Upper lobe of right lung (tissue), 1 donor: ENCODE measurements around the gene CFAP298. TPM values are rescaled to one million over a fixed set of nuclear protein-coding genes. Genes with fewer than 3 reads are reported as not detected.
"Not testable (repeated sequence)": the region's sequence is repeated elsewhere in the genome, so short reads cannot be mapped to it uniquely, and the experiment has no call there.

ENCODE experiments used
- ATAC-seq: fragments of 200-7000 bp; cut with Tn5 transposase; one replicate; pipeline ENCODE4 v1.9.1; 2020; ENCODE audit warnings: mild to moderate bottlenecking, moderate library complexity
- DNase-seq: peaks from one replicate; pipeline ENCODE4 v3.0.0-alpha.2; 2020
- H3K27ac ChIP-seq: fragments of 200-600 bp; one replicate; pipeline ENCODE4 v1.8.0; 2022
- H3K27me3 ChIP-seq: fragments of 200-600 bp; one replicate; pipeline ENCODE4 v1.8.0; 2022; ENCODE audit warnings: mild to moderate bottlenecking
- H3K36me3 ChIP-seq: fragments of 200-600 bp; one replicate; pipeline ENCODE4 v1.8.0; 2022
- H3K4me1 ChIP-seq: fragments of 200-600 bp; one replicate; pipeline ENCODE4 v1.8.0; 2022
- H3K4me3 ChIP-seq: fragments of 200-600 bp; one replicate; pipeline ENCODE4 v1.8.0; 2022; ENCODE audit warnings: mild to moderate bottlenecking
- H3K9me3 ChIP-seq: fragments of 200-600 bp; one replicate; pipeline ENCODE4 v1.8.0; 2022
- intact Hi-C: fragments of 100-400 bp; cut with DNase I; formaldehyde crosslinking; loops from one replicate; pipeline ENCODE4 v1.11.0; 2022
- total RNA-seq: library from RNA; stranded (reverse); fragmentation: NEBNext Ultra II Directional; extraction: Animal tissue kit (Norgen Biotek cat#: 25700); gene quantifications from one replicate; pipeline ENCODE4 v1.2.1, GENCODE V29; 2021
- TF ChIP-seq, protein P1 (sequence below): fragments of 200-600 bp; IDR thresholded peaks from one replicate; pipeline ENCODE4 v1.8.0; 2022; ENCODE audit warnings: antibody characterized with exemption
- donor health status: DM: no; HTN: yes; CAD: no; lungs with severe emphysema.

CFAP298 gene
- total RNA-seq, 1 donor from 2014 or later = 30.7 TPM

DNA sequence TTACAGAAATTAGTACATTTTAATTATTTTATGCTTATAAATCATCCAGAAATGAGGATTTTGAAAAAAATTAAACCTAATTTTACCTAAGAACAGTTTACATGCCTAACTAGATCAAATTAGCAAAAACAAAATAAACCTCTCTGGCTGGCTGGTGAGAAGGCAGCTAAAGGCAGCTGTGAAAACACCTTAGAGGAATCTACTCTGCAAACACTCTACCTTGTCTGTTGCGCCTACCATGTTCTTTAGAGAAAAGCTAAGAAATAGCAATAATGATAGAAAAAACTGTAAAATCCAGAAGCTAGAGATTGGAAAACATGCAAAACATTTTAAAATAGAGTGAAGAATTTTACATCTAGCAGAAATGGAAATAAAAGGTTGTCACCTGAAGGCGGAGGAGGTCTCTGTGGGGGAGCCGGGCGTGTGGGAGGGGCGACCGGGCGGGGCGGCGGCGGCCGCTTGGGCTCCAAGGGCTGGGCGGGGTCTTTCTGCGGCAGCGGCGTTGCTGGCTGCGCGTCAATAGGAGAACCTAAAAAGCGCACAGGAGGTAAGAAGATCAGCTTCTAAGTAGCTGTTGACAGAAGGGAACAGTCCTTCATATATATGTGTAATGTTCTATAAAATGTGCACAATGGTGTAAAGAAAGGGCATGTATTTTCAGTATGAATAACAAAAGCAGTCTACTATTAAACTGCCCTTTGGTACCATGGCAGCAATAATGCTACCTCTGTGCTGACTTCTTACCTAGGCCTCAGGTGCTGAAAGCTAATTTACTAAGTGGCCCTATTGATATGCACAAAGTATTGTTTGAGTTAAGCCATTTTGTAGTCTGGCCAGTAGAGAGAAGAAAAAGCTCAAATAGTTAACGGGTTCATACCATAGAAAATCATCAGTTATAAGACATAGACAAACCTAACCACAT lies 33.3 kb upstream of the CFAP298 start:
- H3K36me3 ChIP-seq = peaks cover 77% of the 10 kb centered on the region

DNA sequence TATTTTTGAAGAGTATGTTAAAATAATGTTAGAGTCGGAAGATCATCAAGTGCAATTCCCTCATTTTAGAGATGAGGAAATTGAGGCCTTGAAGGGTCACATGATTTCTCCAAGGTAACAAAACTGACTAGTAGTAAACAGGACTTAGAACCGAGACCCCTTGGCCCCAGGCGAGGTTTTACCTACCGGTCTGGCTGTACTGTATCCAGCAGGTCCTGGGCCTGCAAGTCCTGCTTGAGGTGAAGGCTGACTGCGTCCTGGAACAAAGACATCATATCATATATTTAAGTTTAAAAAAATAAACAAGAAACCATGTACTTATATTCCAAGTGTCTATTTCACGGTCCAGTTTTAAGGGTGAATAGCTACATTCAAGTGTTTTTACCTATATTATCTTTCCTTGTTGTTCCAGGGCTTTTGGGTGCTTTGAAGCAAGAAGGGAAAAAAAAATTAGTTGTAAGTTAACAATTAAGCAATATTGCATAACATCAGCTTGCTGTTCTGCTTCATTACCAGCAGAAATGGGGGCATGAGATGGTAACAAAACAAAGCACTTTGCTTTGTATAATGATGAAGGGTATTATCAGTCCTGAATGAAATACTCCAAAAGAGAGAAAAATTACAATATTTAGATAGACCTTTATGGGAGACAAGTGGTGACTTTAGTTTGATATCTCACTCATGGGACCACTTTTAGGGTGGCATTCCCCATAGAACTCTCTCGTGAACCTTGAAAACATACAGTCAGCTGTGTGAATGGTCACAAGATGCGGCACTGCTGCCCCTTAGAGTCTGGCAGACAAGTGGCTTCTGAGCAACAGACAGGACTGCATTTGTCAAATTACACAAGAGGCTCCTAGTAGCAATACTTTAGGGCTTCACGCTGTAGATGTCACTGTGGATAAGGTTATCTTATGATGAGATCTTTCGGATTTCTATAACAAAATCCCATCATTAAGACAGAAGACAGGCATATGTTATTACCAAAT lies 29.8 kb upstream of the CFAP298 start:
- intact Hi-C loops = no loop called here

More for the DNA sequence above, 33.3 kb upstream of the CFAP298 start:
- TF ChIP-seq, protein P1, sequence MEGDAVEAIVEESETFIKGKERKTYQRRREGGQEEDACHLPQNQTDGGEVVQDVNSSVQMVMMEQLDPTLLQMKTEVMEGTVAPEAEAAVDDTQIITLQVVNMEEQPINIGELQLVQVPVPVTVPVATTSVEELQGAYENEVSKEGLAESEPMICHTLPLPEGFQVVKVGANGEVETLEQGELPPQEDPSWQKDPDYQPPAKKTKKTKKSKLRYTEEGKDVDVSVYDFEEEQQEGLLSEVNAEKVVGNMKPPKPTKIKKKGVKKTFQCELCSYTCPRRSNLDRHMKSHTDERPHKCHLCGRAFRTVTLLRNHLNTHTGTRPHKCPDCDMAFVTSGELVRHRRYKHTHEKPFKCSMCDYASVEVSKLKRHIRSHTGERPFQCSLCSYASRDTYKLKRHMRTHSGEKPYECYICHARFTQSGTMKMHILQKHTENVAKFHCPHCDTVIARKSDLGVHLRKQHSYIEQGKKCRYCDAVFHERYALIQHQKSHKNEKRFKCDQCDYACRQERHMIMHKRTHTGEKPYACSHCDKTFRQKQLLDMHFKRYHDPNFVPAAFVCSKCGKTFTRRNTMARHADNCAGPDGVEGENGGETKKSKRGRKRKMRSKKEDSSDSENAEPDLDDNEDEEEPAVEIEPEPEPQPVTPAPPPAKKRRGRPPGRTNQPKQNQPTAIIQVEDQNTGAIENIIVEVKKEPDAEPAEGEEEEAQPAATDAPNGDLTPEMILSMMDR = no peak
- ATAC-seq = peak; percentile 81
- DNase-seq = peak; percentile 70
- Histone ChIP-seq H3K4me1 (no peaks in the 10 kb centered on the region), H3K4me3 (no peak overlapping the region), H3K9me3 (no peaks in the 10 kb centered on the region), H3K27ac (no peak overlapping the region), H3K27me3 (no peaks in the 10 kb centered on the region)
- intact Hi-C loops = no loop called here

DNA sequence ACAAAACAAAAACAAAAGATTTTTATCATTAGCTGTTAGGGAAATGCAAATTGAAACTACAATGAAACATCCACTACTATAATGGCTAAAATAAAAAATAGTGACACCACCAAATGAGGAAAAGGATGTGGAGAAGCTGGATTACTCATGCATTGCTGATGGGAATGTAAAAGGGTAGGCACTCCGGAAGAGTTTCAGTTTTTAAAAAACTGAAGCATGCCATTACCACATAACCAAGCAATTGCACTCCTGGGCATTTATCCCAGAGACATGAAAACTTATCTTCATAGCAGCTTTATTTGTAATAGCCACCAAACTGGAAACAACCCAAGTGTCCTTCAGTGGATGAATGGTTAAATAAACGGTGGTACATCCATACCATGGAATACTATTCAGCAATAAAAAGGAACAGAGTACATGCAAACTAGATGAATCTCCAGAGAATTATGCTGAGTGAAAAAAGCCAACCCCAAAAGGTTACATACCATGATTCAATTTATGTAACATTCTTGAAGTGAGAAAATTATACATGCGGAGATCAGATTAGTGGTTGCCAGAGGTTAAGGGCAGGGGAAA lies 14.5 kb upstream of the CFAP298 start:
- intact Hi-C loops = no loop called here
- no peak overlapping the region for H3K27ac ChIP-seq

More for the DNA sequence above, 29.8 kb upstream of the CFAP298 start:
- peaks cover 92% of the 10 kb centered on the region for H3K36me3 ChIP-seq
- ATAC-seq = no peak
- TF ChIP-seq, protein P1 = no peak
- no peak overlapping the region for H3K4me3 ChIP-seq
- no peaks in the 10 kb centered on the region for H3K9me3 ChIP-seq
- no peak for DNase-seq
- no peaks in the 10 kb centered on the region for H3K4me1 ChIP-seq
- H3K27ac ChIP-seq = no peak overlapping the region
- H3K27me3 ChIP-seq = no peaks in the 10 kb centered on the region

DNA sequence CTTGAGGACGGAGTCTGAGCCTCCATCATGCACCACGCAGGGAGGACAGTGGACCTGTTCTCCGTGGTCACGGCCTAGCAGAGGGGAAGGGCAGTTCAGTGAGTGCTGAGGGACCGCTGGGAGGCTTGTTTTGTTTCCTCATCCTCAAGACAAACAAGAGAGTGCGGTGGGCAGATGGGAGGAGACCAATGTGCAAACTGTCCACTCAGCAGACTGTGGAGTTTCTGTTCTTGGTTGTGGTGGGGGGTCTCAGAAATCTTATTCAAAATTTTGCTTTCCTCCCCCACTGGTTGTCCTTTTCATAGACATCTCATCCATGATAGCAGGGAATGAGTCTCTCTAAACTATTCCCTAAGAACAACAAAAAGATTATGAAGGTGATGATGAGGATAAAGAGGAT lies 6.0 kb upstream of the CFAP298 start:
- H3K4me1 ChIP-seq, H3K27ac ChIP-seq, H3K36me3 ChIP-seq, DNase-seq, H3K4me3 ChIP-seq, H3K9me3 ChIP-seq, ATAC-seq, intact Hi-C loops: not testable (repeated sequence)
- H3K27me3 ChIP-seq = peaks cover 17% of the 10 kb centered on the region

More for the DNA sequence above, 14.5 kb upstream of the CFAP298 start:
- no peak overlapping the region for H3K4me3 ChIP-seq
- peaks cover 22% of the 10 kb centered on the region for H3K36me3 ChIP-seq
- no peak for ATAC-seq
- no peaks in the 10 kb centered on the region for H3K9me3 ChIP-seq
- H3K4me1 ChIP-seq = no peaks in the 10 kb centered on the region
- peaks cover 3% of the 10 kb centered on the region for H3K27me3 ChIP-seq
- TF ChIP-seq, protein P1 = no peak
- no peak for DNase-seq

DNA sequence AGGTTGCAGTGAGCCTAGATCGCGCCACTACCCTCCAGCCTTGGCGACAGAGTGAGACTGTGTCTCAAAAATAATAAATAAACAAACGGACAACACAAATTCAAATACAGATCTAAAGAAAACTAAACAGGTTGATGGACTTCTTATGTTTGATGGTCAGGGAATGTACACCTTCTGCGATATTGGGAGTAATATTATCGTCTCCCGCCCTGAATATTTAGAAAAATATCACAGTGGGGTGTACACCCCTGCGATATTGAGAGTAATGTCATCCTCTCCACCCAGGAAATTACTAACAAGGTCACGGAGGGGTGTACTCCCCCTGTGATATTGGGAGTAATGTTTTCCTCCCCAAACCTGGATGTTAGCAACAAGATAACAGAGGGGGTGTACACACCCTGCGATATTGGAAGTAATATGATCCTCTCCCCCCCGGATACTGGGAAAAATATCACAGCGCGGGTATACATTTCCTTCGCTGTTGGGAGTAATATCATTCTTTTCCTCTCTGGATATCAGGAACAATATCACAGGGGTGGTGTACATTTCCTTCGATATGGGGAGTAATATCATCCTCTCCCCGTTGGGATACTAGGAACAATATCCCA lies 1.4 kb upstream of the CFAP298 start:
- TF ChIP-seq, protein P1 = no peak
- H3K4me1 ChIP-seq = peaks cover 13% of the 10 kb centered on the region
- peak overlapping the region; percentile 71 for H3K4me3 ChIP-seq
- intact Hi-C loops = no loop called here
- peak overlapping the region; percentile 96 for H3K27ac ChIP-seq
- H3K9me3 ChIP-seq = no peaks in the 10 kb centered on the region
- DNase-seq (no peak), ATAC-seq (no peak)
- no peaks in the 10 kb centered on the region for H3K27me3 ChIP-seq
- peaks cover 13% of the 10 kb centered on the region for H3K36me3 ChIP-seq
